Stomach (tissue), 9 donors: ENCODE measurements around the gene TP53BP2. TPM values are rescaled to one million over a fixed set of nuclear protein-coding genes. Genes with fewer than 3 reads are reported as not detected.
"Not testable (repeated sequence)": the region's sequence is repeated elsewhere in the genome, so short reads cannot be mapped to it uniquely, and the experiment has no call there.

ENCODE experiments used
- DNase-seq, 2 donors: peaks; one replicate each; pipeline versions ENCODE4 v3.0.0 to v3.0.0-alpha.2; 2013 to 2019
- H3K27ac ChIP-seq, 5 donors: fragments of 200-600 bp in 4 of 5; sonication (generic) in 4 of 5; one replicate each; pipeline ENCODE4 v1.5.1; 2013 to 2019; ENCODE audit warnings: mild to moderate bottlenecking in 1 of 5, moderate library complexity in 1 of 5
- H3K27me3 ChIP-seq, 3 donors: fragments of 200-600 bp; sonication (generic); one replicate each; pipeline ENCODE4 v1.5.1; 2017 to 2019; ENCODE audit warnings: mixed run types in 1 of 3
- H3K36me3 ChIP-seq, 4 donors: fragments of 200-600 bp; sonication (generic); 1 replicate in 3 of 4; 2 replicates in 1 of 4; pipeline ENCODE4 v1.5.1; 2016 to 2019
- H3K4me1 ChIP-seq, 4 donors: fragments of 200-600 bp; sonication (generic); one replicate each; pipeline ENCODE4 v1.5.1; 2016 to 2019
- H3K4me3 ChIP-seq, 4 donors: fragments of 200-600 bp; sonication (generic) in 3 of 4; one replicate each; pipeline ENCODE4 v1.5.1; 2016 to 2019; ENCODE audit warnings: mild to moderate bottlenecking in 1 of 4
- H3K9me3 ChIP-seq, 4 donors: fragments of 200-600 bp; sonication (generic); one replicate each; pipeline ENCODE4 v1.5.1; 2016 to 2019
- EP300 ChIP-seq: sonication (generic); formaldehyde crosslinking; IDR thresholded peaks from one replicate; pipeline ENCODE4 v1.6.1; 2017; ENCODE audit warnings: antibody characterized with exemption
- POLR2A ChIP-seq, 4 donors: fragments of 450-650 bp; IDR thresholded peaks; one replicate each; pipeline ENCODE4 v1.6.1; 2016; ENCODE audit warnings: antibody characterized with exemption in 4 of 4, control low read depth in 2 of 4, mild to moderate bottlenecking in 1 of 4, moderate library complexity in 1 of 4
- POLR2AphosphoS5 ChIP-seq, 3 donors: sonication (generic); formaldehyde crosslinking; IDR thresholded peaks; one replicate each; pipeline ENCODE4 v1.6.1; 2016; ENCODE audit warnings: antibody characterized with exemption in 3 of 3
- WGBS, 5 donors: extraction: QIAGEN DNeasy Blood & Tissue Kit in 3 of 5; methylation state at CpG; one replicate each; pipeline versions ENCODE4 v1.1.5 to v1.1.7; 2013 to 2018; 5-methylcytosine and 5-hydroxymethylcytosine counted together
- intact Hi-C: fragments of 100-400 bp; cut with DNase I; formaldehyde crosslinking; loops from one replicate; pipeline ENCODE4 v1.15.1; 2023; ENCODE audit warnings: low total_unique reads
- polyA plus RNA-seq, 3 donors: library from polyadenylated mRNA; stranded (reverse); fragments of 200-250 nt; gene quantifications; one replicate each; pipeline ENCODE4 v1.2.3, GENCODE V29; 2013
- total RNA-seq, 5 donors: library from RNA; depleted of rRNA; stranded (reverse); fragments of >200 nt; gene quantifications; one replicate each; pipeline versions ENCODE4 v1.1.0 to v1.2.3, GENCODE V29; 2014 to 2016
- TF ChIP-seq, protein P1 (sequence below), 7 experiments: fragments of 450-650 bp in 4 of 7; fragments of 200-600 bp in 3 of 7; sonication (generic) in 3 of 7; IDR thresholded peaks; one replicate each; pipeline ENCODE4 v1.5.1; 2016 to 2019; ENCODE audit warnings: antibody characterized with exemption in 7 of 7, control low read depth in 2 of 7, mild to moderate bottlenecking in 1 of 7
- donor health status: healthy with polysubstance abuse.
- donor health status: Bipolar disorder and iron deficiency.
- donor health status: healthy.

The TP53BP2 gene
- total and polyA plus RNA-seq, 8 donors = 6.9 to 157 (median 32.9) TPM

DNA sequence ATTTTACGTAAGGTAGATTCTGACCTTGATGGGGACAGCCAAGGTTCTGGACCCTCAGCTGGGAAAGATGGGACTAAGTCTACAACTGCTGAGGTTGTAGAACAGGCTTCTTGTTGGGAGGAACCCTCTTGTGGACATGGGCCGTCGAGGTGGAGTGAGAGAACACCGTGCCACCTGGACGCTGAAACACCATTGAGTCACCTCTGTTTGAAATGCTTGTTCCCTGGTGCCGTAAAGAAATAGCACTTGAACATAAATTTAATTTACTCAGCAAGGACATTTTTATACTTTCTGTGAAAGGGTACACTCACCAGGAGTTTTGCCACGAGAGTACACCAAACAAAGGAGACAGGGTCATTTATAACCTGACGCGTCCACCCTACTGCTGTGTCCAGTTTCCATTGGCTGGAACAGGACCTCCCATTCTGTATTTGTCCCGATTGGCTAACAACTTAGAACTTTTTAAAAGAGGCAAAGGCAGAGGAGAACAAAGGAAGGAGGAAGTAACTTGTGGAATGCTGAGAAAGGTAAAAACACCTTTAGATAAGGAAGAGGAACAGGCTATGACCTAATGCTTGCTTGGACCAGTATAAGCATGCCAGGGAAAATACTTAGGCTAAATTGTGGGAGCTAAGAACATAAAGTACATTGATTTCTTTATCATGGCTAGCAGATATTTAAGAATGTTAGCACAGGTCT is 105.6 kb downstream of the TP53BP2 start:
- H3K4me3 ChIP-seq, H3K9me3 ChIP-seq, H3K27me3 ChIP-seq, intact Hi-C loops: not testable (repeated sequence)
- 29 to 68% (median 43%) methylated on average over 10 of the region's 10 CpGs for WGBS, 5 donors
- peaks cover 42 to 88% (median 77%) of the 10 kb centered on the region in 4 donors for H3K4me1 ChIP-seq
- TF ChIP-seq POLR2AphosphoS5 (IDR thresholded peaks at IDR 0.05) = peak in 2 of 3 donors; percentile 31 to 62
- H3K36me3 ChIP-seq = peaks cover 14 to 52% (median 23%) of the 10 kb centered on the region in 4 donors
- DNase-seq = peak; percentile 34 to 60
- H3K27ac ChIP-seq = peak overlapping the region; percentile 83 to 94 (median 89)

DNA sequence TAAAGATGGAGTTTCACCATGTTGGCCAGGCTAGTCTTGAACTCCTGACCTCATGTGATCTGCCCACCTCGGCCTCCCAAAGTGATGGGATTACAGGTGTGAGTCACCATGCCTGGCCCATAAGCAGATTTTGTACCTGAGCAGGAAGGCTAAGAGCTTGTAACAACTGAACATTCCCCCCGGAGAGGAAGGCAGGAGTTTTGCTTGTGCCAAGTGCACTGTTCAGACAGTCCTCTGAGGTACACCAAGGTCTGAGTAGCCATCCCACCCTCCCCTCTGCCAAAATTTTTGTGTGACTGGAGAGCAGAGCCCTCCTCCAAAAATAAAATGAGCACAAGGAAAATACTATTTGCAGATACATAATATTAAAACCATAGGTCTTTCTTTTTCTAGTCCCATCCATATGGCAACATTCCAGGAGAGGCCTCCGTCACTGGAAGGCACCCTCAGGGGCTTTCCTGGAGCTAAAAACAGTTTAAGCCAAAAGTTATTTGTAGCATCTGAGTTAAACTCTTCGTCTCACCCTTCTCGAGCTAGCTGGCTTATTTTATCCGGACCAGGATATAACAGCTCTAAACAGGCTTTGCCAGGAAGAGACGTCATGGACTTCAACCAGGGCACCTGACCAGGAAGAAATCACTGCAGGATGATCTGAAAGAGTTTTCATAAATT is 106.2 kb downstream of the TP53BP2 start:
- no peaks in the 10 kb centered on the region for H3K9me3 ChIP-seq
- TF ChIP-seq EP300 (no peak), POLR2AphosphoS5 (IDR thresholded peaks at IDR 0.05) (peak in 1 of 3 donors; percentile 54), POLR2A (IDR thresholded peaks at IDR 0.05) (no peak)
- TF ChIP-seq, protein P1, sequence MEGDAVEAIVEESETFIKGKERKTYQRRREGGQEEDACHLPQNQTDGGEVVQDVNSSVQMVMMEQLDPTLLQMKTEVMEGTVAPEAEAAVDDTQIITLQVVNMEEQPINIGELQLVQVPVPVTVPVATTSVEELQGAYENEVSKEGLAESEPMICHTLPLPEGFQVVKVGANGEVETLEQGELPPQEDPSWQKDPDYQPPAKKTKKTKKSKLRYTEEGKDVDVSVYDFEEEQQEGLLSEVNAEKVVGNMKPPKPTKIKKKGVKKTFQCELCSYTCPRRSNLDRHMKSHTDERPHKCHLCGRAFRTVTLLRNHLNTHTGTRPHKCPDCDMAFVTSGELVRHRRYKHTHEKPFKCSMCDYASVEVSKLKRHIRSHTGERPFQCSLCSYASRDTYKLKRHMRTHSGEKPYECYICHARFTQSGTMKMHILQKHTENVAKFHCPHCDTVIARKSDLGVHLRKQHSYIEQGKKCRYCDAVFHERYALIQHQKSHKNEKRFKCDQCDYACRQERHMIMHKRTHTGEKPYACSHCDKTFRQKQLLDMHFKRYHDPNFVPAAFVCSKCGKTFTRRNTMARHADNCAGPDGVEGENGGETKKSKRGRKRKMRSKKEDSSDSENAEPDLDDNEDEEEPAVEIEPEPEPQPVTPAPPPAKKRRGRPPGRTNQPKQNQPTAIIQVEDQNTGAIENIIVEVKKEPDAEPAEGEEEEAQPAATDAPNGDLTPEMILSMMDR (IDR thresholded peaks at IDR 0.05) = no peak
- intact Hi-C loops = no loop called here
- no peak overlapping the region for H3K4me3 ChIP-seq
- no peaks in the 10 kb centered on the region for H3K27me3 ChIP-seq
- 17 to 36% (median 28%) methylated on average over 7 of the region's 7 CpGs for WGBS, 5 donors
- peaks cover 42 to 93% (median 83%) of the 10 kb centered on the region in 4 donors for H3K4me1 ChIP-seq
- DNase-seq = peak; percentile 65 to 73
- H3K36me3 ChIP-seq = peaks cover 7 to 51% (median 16%) of the 10 kb centered on the region in 4 donors
- H3K27ac ChIP-seq = peak overlapping the region; percentile 83 to 94 (median 89)

DNA sequence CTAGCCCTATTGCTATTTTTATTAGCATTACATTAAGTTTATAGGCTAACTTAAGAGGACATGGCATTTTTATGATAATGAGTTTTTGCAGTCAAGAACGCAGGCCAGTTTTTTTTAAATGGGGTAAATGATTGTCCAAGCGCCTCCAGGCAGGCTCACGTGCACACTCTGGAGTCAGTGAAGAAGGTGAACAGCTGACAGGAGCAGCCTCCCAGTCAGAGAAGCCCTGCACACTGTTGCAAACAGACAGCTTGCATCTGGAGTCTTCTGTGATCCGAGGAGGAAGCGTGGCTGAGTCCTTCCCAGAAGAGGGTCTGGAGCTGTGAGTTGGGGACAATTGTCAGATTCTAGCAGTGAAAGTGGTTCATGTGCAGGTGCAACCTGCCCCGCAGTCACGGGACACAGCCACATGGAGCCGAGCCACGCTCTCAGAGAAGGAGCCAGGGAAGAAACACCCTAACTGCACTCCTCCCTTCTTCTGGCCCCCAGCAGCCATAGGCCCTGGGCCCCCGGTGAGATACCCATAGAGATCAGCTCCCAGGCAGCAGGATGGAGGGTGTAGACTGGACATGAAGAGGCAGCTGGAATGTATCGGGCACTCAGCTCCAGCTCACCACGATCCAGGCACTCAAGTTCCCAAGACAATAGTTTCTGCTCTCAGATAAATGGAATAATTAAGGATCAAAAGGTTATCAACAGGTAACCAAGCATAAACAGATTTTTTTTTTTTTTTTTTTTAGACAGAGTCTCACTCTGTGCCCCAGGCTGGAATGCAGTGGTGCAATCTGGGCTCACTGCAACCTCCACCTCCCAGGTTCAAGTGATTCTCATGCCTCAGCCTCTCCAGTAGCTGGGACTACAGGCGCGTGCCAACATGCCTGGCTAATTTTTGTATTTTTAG is 107.0 kb downstream of the TP53BP2 start:
- peak overlapping the region; percentile 83 to 94 (median 89) for H3K27ac ChIP-seq
- 29 to 44% (median 35%) methylated on average over 14 of the region's 14 CpGs for WGBS, 5 donors
- intact Hi-C loops = no loop called here
- H3K4me1 ChIP-seq = peaks cover 49 to 96% (median 86%) of the 10 kb centered on the region in 4 donors
- peaks cover 4 to 49% (median 10%) of the 10 kb centered on the region in 4 donors for H3K36me3 ChIP-seq
- H3K4me3 ChIP-seq = peak overlapping the region in 1 of 4 donors; percentile 10
- no peaks in the 10 kb centered on the region for H3K27me3 ChIP-seq
- no peaks in the 10 kb centered on the region for H3K9me3 ChIP-seq
- peak; percentile 75 to 78 for DNase-seq
- TF ChIP-seq, protein P1 (IDR thresholded peaks at IDR 0.05) = no peak
- peak in 2 of 3 donors; percentile 17 to 49 for TF ChIP-seq POLR2AphosphoS5 (IDR thresholded peaks at IDR 0.05)

DNA sequence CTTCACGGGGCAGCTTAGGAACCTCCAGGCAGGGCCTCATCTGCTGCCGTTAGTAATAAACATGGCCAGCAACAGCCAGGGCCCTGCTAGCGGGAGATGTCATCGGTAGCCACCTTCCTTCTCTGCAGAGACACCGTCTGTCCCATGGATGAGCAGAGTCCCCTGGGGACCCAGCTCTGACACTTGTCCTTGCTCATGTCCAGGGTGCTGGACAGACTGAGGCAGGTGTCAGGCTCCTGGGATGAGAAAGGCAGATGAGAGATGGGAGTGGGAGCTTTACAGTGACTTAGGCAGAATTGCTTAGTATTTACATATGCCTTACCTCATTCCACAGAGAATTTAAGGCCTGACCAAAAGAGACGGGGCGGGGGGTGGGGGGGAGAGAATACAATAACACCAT is 108.4 kb downstream of the TP53BP2 start:
- no peaks in the 10 kb centered on the region for H3K9me3 ChIP-seq
- WGBS, 5 donors = 57 to 77% (median 70%) methylated on average over 6 to 7 of the region's 7 CpGs
- H3K4me1 ChIP-seq = peaks cover 63 to 96% (median 87%) of the 10 kb centered on the region in 4 donors
- no peak for DNase-seq
- peaks cover 0 to 36% (median 3%) of the 10 kb centered on the region in 4 donors for H3K36me3 ChIP-seq
- TF ChIP-seq EP300 (no peak), POLR2A (IDR thresholded peaks at IDR 0.05) (no peak), POLR2AphosphoS5 (IDR thresholded peaks at IDR 0.05) (no peak)
- TF ChIP-seq, protein P1 (IDR thresholded peaks at IDR 0.05) = no peak
- no peaks in the 10 kb centered on the region for H3K27me3 ChIP-seq
- no peak overlapping the region for H3K4me3 ChIP-seq
- intact Hi-C loops = no loop called here
- peak overlapping the region; percentile 83 to 94 (median 89) for H3K27ac ChIP-seq

DNA sequence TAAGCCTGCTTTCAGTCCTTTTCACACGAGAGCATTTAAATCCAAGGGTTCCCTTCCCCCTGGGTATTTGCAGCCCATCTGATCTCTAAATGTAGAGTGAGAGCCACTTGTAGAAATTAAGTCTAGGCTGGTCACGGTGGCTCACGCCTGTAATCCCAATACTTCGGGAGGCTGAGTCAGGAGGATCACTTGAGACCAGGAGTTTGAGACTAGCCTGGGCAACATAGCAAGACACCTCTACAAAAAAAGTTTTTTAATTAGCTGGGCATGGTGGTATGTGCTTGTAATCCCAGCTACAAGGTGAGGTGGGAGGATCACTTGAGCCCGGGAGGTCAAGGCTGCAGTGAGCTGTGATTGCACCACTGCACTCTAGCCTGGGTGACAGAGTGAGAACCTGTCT is 109.1 kb downstream of the TP53BP2 start:
- Histone ChIP-seq H3K4me1 (peaks cover 65 to 96% (median 88%) of the 10 kb centered on the region in 4 donors), H3K36me3 (peaks cover 0 to 36% (median 3%) of the 10 kb centered on the region in 4 donors), H3K27ac (peak overlapping the region; percentile 83 to 94 (median 89))
- H3K9me3 ChIP-seq, H3K4me3 ChIP-seq, intact Hi-C loops, H3K27me3 ChIP-seq, DNase-seq: not testable (repeated sequence)
- WGBS, 5 donors = 92 to 100% (median 98%) methylated on average over 5 of the region's 5 CpGs
